GM12801 (cell line): Measurements from ENCODE around the gene PBRM1.

ENCODE experiments used
- CTCF ChIP-seq: IDR thresholded peaks from one replicate; pipeline ENCODE4 v1.5.1; 2011; ENCODE audit warnings: control low read depth; ENCODE audit not compliant: insufficient read length; ENCODE audit errors: extremely low read depth

Gene PBRM1

DNA sequence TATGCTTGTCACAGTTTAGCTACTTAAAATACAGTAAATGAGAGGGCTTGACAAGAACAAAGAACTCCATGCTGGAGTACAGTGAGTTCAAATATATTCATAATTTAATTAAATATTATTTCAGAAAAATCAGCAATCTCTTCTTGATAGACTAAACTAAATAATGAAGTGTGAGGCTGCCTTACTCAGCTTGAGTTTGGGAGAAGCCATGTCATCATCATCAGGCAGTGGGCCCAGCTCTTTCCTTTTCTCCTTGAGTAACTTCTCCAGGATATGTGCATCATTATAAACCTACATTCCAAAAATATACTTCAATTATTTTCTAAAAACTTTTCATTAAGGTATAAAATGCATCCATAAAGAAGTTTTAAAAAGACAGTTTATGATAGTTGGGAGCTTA is 70.5 kb downstream of the PBRM1 start:
- no peak for TF ChIP-seq CTCF

GRCh38 chr3:52614689-52615088 is 71.0 kb downstream of the PBRM1 start:
- no peak for TF ChIP-seq CTCF

DNA sequence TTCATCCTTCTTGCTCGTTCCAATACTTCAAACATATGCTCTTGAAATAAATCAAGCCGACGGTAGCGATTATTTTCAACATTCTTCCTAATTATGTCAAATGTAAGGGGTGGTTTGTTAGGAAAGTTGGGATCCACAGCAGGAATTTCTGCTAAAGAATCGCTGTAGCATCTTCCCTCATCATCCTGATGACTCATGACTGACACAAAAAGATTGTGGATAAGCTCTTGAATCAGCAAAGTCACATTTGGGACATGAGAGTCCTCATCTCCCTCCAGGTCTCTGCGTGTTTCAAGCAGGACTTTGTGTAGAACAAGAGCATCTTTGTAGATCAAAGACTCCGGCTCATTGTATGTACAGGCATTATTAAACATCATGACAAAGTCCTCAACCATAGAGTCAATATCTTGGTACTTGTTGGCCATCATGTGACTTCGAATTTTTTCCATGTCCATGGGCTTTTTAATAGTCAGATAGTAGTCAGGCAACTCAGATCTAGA is 76.3 kb downstream of the PBRM1 start:
- TF ChIP-seq CTCF = no peak

DNA sequence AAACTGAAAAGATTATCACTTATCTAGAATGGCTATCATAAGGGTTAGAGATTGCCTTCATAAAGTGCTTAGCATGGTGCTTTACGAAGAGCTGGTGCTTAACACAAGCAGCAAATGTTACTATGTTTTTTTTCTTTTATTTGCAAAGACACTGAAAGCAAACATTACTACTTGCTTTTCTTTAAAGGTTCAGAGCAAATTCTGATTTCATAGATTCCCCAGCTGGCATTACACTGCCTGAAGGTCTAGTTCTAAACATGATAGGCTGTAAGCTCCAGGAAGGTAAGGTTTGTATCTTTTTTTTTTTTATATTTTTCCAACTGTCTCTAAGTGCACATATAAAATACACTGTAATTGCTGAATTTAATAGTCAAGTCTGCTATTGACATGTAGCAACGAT is 77.4 kb downstream of the PBRM1 start:
- TF ChIP-seq CTCF = no peak

- TF ChIP-seq CTCF = no peak
Observed at GRCh38 chr3:52606373-52607085, 79.2 kb downstream of the PBRM1 start.

- no peak for TF ChIP-seq CTCF
Observed at GRCh38 chr3:52600258-52600657, 85.5 kb downstream of the PBRM1 start.

GRCh38 chr3:52596658-52597265 is 89.0 kb downstream of the PBRM1 start:
- no peak for TF ChIP-seq CTCF
